Measurements from ENCODE around the gene DAB1.

DAB1 gene

DNA sequence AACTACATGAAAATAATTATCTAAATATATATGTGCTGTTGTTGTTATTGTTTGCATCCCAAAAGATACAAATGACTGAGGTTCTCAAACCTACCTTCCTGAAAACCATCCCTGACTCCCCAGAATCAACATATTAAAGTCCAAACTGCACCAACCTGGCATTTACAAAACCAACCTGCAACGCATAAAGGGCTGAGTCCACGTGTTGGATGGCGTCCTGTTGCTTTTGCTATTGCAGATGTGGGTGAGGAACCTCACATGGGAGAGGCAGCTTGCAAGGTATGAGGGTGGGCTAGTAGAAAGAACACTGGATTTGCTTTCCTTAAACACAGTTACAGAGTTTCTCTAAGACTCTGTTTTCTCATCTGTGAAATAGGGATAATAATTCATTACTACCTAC lies 456.5 kb downstream of the DAB1 start:
- ChIA-PET POLR2A (ENCODE audit: low non-redundant PET) (no interaction called here), CTCF (no interaction called here)
- no peak for DNase-seq (ENCODE audit: low spot score)
- H3K27ac ChIP-seq = no peak overlapping the region
- TF ChIP-seq, protein P1, sequence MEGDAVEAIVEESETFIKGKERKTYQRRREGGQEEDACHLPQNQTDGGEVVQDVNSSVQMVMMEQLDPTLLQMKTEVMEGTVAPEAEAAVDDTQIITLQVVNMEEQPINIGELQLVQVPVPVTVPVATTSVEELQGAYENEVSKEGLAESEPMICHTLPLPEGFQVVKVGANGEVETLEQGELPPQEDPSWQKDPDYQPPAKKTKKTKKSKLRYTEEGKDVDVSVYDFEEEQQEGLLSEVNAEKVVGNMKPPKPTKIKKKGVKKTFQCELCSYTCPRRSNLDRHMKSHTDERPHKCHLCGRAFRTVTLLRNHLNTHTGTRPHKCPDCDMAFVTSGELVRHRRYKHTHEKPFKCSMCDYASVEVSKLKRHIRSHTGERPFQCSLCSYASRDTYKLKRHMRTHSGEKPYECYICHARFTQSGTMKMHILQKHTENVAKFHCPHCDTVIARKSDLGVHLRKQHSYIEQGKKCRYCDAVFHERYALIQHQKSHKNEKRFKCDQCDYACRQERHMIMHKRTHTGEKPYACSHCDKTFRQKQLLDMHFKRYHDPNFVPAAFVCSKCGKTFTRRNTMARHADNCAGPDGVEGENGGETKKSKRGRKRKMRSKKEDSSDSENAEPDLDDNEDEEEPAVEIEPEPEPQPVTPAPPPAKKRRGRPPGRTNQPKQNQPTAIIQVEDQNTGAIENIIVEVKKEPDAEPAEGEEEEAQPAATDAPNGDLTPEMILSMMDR (conservative IDR thresholded peaks at IDR 0.05; ENCODE audit: low read depth) = no peak

DNA sequence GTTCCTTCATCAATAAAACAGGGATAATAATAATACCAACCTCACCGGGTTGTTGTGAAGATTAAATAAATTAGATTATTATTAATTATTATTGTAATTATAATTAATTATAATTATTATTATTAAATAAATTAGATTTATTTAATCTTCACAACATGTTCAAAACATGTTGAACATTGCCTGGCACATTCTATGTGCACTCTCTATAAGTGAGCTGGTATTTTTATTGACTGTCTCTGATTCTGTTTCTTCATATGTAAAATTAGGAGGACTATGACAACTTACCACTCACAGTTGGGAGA lies 457.2 kb downstream of the DAB1 start:
- H3K27ac ChIP-seq = no peak overlapping the region
- CTCF ChIA-PET = no interaction called here
- DNase-seq (ENCODE audit: low spot score) = no peak
- POLR2A ChIA-PET (ENCODE audit: low non-redundant PET) = no interaction called here
- TF ChIP-seq, protein P1 (conservative IDR thresholded peaks at IDR 0.05; ENCODE audit: low read depth) = no peak

DNA sequence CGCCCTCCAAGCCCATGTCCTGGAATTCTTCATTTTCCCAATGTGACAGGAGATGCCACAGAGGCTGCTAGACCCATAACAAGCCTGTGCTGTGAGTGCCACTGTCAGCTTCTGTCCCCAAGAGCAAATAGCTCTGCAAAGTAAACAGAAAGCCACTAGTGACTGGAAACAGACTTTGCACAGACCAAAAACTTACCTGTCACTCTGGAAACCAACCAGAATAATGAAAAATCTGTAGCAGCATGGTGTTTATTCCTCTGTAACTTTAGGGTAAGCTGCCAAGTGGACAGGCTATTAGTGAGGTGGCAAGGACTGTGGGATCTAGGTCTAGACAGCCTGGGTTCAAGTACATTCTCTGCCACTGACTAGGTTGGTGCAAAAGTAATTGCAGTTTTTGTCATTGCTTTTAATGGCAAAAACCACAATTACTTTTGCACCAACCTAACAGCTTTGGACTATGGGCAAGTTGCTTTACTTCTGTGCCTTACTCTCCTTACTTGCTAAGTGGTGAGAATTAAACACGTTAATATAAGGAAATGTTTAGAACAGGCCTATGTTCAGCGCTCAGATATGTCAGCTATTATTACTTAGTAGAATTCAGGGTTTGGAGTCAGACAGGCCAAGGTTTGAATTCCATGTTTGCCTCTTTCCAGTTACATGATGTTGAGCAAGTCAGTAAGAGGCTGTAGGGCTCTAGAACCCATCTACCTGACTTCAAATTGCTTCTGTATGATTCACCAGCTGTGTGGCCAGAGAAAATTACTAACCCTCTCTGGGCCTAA lies 457.8 kb downstream of the DAB1 start, which contains the start of gene C8B:
Gene C8B, minus strand, starts transcription at position 100 of the 782 bp plus-strand sequence. Its CDS starts 67 bp downstream, at position 33.
- CTCF ChIA-PET = no interaction called here
- TF ChIP-seq, protein P1 (conservative IDR thresholded peaks at IDR 0.05; ENCODE audit: low read depth) = no peak
- POLR2A ChIA-PET (ENCODE audit: low non-redundant PET) = no interaction called here
- no peak for DNase-seq (ENCODE audit: low spot score)
- no peak within 1 kb of the TSS for H3K27ac ChIP-seq

DNA sequence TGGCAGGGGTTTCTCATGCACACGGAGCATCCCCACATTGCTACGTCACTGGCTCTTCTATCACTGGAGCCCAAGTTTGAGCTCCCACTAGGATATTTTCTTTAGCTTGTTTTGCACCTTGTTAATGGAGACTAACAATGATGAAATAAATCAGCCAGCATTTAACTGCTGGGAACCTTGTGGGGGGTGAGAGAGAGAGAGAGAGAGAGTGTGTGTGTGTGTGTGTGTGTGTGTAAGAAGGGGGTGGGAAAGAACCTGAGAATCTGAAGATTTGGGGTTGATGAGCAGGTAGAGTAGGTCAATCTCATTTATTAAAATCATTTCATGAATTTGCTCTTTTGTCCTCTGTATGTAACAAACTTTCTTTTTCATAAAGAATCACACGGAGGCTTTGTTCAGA lies 458.7 kb downstream of the DAB1 start:
- no peak overlapping the region for H3K27ac ChIP-seq
- no peak for DNase-seq (ENCODE audit: low spot score)
- ChIA-PET POLR2A (ENCODE audit: low non-redundant PET) (no interaction called here), CTCF (no interaction called here)
- TF ChIP-seq, protein P1 (conservative IDR thresholded peaks at IDR 0.05; ENCODE audit: low read depth) = no peak

DNA sequence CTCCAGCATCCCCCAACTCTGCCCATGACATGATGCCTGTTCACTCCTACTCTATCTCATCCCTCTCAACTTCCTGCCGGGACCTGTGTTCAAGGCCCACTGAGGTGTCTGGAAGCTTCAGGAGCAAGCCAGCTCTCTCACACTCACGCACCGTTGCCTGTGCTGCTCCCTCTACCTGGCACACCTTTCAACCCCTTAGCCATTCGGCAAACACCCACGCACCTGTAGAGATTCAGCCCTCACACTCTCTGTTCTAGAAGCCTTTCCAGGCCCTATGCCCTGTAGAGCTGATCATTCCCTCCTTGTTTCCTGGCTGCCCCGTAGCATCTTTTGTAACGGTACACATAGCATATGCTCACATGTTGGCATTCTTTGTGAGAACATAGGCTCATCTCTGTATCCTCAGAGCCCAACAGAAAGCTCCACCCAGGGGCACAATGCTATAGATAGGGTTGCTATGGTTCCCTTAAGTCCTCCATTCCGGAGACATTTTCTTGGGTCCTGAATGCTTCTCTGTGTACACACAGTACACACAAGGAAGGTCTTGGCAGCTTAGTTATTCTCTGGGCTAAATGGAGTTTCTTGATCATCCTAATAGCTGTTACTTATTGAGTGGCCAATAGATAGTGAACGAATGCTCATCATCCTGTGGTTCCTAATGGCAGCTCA lies 459.4 kb downstream of the DAB1 start:
- DNase-seq (ENCODE audit: low spot score) = no peak
- ChIA-PET CTCF (no interaction called here), POLR2A (ENCODE audit: low non-redundant PET) (no interaction called here)
- no peak overlapping the region for H3K27ac ChIP-seq
- TF ChIP-seq, protein P1 (conservative IDR thresholded peaks at IDR 0.05; ENCODE audit: low read depth) = no peak

DNA sequence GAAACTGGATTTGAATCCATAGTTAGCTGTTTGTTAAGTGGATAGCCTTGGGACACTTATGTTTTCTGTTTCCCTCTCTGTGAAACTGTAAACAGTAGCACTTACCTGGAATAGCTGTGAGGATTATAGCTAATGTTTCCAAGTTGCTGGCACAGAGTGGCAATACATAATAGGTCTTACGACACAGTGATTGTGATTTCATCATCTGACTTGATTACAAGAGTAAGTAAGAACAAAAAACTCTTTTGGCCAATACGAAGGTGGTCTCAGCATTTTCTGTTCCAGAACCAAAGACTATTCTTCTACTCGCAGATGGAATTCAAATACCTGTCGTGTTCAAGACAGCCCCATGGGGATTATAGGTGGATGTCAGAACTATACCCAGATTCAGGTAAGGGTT lies 460.2 kb downstream of the DAB1 start:
- TF ChIP-seq, protein P1 (conservative IDR thresholded peaks at IDR 0.05; ENCODE audit: low read depth) = no peak
- CTCF ChIA-PET = no interaction called here
- H3K27ac ChIP-seq = no peak overlapping the region
- DNase-seq (ENCODE audit: low spot score) = no peak
- POLR2A ChIA-PET (ENCODE audit: low non-redundant PET) = no interaction called here
